Measurements from ENCODE around the gene MRPS9.

Gene MRPS9

DNA sequence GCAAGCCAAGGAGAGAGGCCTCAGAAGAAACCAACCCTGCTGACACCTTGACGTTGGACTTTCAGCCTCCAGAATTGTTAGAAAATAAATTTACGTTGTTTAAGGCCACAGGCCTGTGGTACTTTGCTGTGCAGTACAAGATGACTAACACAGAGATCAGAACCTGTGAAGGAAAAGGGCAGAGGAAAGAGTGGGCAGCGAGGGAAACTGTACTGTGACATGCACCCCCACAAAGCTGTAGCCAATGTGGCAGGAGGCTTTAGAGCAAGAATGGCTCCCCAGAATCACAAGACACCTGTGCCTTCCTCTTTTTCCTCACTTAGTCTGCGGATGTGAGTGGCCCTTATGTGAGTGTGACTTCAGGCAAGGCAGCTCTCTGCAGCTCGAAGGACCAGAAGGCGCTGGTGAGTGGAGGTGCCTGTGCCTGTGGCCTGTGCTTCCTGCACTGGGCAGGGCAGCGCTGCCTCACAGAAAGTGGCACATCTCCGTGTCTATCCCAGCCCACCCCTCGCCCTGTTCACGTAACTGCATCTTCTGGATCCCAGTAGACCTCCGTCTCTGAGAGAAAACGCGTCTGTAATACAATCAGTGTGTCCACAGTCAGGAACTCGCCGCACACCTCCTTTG lies 89.5 kb downstream of the MRPS9 start:
- no peak for DNase-seq
- Histone ChIP-seq H3K9me3 (no peaks in the 10 kb centered on the region), H3K4me3 (ENCODE audit: low read depth, low read length) (no peak overlapping the region), H3K36me3 (no peaks in the 10 kb centered on the region), H3K27me3 (no peaks in the 10 kb centered on the region), H3K4me1 (no peaks in the 10 kb centered on the region)
- TF ChIP-seq, protein P1, sequence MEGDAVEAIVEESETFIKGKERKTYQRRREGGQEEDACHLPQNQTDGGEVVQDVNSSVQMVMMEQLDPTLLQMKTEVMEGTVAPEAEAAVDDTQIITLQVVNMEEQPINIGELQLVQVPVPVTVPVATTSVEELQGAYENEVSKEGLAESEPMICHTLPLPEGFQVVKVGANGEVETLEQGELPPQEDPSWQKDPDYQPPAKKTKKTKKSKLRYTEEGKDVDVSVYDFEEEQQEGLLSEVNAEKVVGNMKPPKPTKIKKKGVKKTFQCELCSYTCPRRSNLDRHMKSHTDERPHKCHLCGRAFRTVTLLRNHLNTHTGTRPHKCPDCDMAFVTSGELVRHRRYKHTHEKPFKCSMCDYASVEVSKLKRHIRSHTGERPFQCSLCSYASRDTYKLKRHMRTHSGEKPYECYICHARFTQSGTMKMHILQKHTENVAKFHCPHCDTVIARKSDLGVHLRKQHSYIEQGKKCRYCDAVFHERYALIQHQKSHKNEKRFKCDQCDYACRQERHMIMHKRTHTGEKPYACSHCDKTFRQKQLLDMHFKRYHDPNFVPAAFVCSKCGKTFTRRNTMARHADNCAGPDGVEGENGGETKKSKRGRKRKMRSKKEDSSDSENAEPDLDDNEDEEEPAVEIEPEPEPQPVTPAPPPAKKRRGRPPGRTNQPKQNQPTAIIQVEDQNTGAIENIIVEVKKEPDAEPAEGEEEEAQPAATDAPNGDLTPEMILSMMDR (IDR thresholded peaks at IDR 0.05; ENCODE audit: low read depth, low read length), result no peak

DNA sequence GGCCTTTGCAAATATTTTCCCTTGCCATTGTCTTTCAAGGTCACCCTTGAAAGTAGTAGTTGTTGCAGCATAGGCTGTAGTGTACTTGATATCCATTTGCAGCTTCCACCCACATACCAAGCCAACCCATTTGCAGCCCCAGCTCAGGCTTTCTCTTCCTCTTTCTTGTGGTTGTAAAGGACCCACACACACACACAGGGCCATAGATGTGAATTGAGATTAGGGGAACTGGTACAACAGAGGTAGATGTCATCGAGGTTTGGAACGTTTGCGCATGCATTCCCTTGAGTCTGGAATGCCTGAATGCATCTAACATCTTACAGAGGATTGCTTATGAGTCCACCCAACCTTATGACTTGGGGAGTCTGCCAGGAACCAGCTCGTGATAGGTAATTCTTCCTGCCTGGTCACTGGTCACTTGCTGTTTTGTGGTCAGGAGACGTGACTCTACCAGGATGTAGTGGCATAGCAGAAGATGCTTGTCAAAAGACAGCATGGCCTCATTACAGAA lies 91.9 kb downstream of the MRPS9 start:
- TF ChIP-seq, protein P1 (IDR thresholded peaks at IDR 0.05; ENCODE audit: low read depth, low read length), result no peak
- DNase-seq, result no peak
- no peaks in the 10 kb centered on the region for H3K27me3 ChIP-seq
- no peaks in the 10 kb centered on the region for H3K4me1 ChIP-seq
- H3K9me3 ChIP-seq, result no peaks in the 10 kb centered on the region
- H3K36me3 ChIP-seq, result no peaks in the 10 kb centered on the region
- H3K4me3 ChIP-seq (ENCODE audit: low read depth, low read length), result no peak overlapping the region

DNA sequence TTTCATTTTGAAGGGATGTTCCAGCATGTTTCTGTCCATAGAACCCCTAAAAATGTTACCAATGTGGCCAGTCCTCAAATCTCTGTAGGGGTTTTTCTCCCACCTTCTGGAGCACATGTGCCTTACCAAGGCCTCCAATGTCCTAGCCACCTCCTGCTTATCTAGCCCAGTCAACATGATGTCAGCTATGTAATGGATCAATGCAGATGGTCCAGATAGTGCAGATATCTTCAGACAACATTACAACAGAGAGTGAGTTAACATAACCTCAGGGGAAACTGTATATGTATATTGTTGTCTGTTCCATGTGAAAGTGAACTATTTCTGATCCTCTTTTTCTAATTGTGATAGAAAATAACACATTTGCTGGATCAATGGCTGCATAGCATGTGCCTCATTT lies 92.7 kb downstream of the MRPS9 start:
- Histone ChIP-seq H3K4me3 (ENCODE audit: low read depth, low read length) (no peak overlapping the region), H3K9me3 (no peaks in the 10 kb centered on the region), H3K27me3 (no peaks in the 10 kb centered on the region), H3K4me1 (no peaks in the 10 kb centered on the region), H3K36me3 (no peaks in the 10 kb centered on the region)
- TF ChIP-seq, protein P1 (IDR thresholded peaks at IDR 0.05; ENCODE audit: low read depth, low read length), result no peak
- no peak for DNase-seq

DNA sequence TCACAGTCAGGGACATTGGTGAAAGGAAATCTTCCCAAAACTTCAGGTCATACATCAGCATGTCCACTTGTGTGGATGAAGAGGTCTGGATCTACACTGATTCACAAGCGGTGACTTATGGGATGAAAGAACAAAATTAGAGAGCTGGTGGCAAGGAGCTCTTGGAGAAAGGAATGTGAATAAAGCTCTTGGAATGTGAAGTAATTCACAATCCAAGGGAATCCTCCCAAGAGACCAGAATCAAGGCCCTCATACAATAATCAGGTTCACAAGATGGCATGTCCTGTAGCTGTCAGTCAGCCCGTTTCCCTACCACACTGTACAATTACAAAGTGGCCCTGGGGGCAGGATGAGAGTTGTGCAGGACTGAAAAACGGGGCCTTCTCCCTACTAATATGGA lies 96.2 kb downstream of the MRPS9 start:
- H3K27me3 ChIP-seq, result no peaks in the 10 kb centered on the region
- TF ChIP-seq, protein P1 (IDR thresholded peaks at IDR 0.05; ENCODE audit: low read depth, low read length), result no peak
- H3K4me3 ChIP-seq (ENCODE audit: low read depth, low read length), result no peak overlapping the region
- no peaks in the 10 kb centered on the region for H3K9me3 ChIP-seq
- no peaks in the 10 kb centered on the region for H3K36me3 ChIP-seq
- no peak for DNase-seq
- H3K4me1 ChIP-seq, result no peaks in the 10 kb centered on the region

DNA sequence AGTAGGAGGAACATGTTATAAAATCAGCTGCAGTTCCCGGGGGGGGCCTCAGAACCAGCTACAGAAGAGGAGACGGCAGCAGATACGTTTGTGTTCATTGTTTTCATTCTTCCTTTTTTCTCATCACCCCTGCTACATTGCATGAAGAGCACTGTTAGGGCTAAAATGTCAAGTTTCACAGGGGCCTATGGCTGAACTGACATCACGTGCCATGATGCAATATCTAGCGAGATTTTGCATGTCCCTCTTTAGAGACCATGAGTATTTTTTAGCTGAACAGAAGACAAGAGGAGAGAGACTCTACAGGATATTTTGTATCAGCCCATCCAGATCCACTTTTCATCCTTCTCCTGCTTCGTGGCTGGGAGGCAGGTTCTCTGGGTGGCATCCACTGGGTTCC lies 97.6 kb downstream of the MRPS9 start:
- no peak overlapping the region for H3K4me3 ChIP-seq (ENCODE audit: low read depth, low read length)
- H3K9me3 ChIP-seq, result no peaks in the 10 kb centered on the region
- no peaks in the 10 kb centered on the region for H3K36me3 ChIP-seq
- H3K4me1 ChIP-seq, result no peaks in the 10 kb centered on the region
- DNase-seq, result no peak
- H3K27me3 ChIP-seq, result no peaks in the 10 kb centered on the region
- TF ChIP-seq, protein P1 (IDR thresholded peaks at IDR 0.05; ENCODE audit: low read depth, low read length), result no peak

DNA sequence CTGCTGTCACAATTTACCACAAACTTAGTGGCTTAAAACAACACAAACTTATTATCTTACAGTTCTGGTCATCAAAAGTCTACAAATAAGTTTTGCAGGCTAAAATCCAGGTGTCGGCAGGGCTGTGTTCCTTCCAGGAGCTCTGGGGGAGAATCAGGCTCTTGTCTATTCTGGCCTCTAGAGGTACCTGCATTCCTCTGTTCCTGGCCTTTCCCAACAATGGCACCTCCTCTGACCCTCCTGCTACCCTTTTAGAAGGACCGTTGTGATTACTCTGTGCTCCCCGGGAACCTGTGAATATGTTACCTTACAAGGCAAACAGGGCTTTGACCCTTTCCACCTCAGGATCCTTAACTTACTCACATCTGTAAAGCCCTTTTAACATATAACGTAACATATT lies 98.5 kb downstream of the MRPS9 start:
- H3K4me1 ChIP-seq, result no peaks in the 10 kb centered on the region
- H3K9me3 ChIP-seq, result no peaks in the 10 kb centered on the region
- H3K36me3 ChIP-seq, result no peaks in the 10 kb centered on the region
- H3K4me3 ChIP-seq (ENCODE audit: low read depth, low read length), result no peak overlapping the region
- no peaks in the 10 kb centered on the region for H3K27me3 ChIP-seq
- no peak for DNase-seq
- TF ChIP-seq, protein P1 (IDR thresholded peaks at IDR 0.05; ENCODE audit: low read depth, low read length), result no peak
